Neural progenitor cell (in vitro differentiated cells): ENCODE results near the gene SLC6A3. TPM values are rescaled to one million over a fixed set of nuclear protein-coding genes. Genes with fewer than 3 reads are reported as not detected.

ENCODE experiments used
- DNase-seq: peaks from one replicate; pipeline ENCODE4 v3.0.0-alpha.2; 2016; ENCODE audit warnings: low spot score
- H2AFZ ChIP-seq: fragments of 200-600 bp; sonication (generic); replicated peaks from 2 replicates; pipeline ENCODE4 v1.6.1; 2016; ENCODE audit warnings: antibody characterized with exemption
- H3F3A ChIP-seq: fragments of 200-600 bp; sonication (generic); 2 replicates; pipeline ENCODE4 v1.6.1; 2016; ENCODE audit warnings: antibody characterized with exemption, low read depth
- H3K27ac ChIP-seq: fragments of 200-600 bp; sonication (generic); 2 replicates; pipeline ENCODE4 v1.5.1; 2016; ENCODE audit warnings: mild to moderate bottlenecking
- H3K27me3 ChIP-seq: fragments of 200-600 bp; sonication (generic); 2 replicates; pipeline ENCODE4 v1.6.1; 2016; ENCODE audit warnings: mild to moderate bottlenecking, moderate library complexity
- H3K36me3 ChIP-seq: fragments of 200-600 bp; sonication (generic); 2 replicates; pipeline ENCODE4 v1.5.1; 2016
- H3K4me1 ChIP-seq: fragments of 200-600 bp; sonication (generic); 2 replicates; pipeline ENCODE4 v1.6.1; 2016; ENCODE audit warnings: mixed run types
- H3K4me2 ChIP-seq: fragments of 200-600 bp; sonication (generic); 2 replicates; pipeline ENCODE4 v1.6.1; 2016
- H3K4me3 ChIP-seq: fragments of 200-600 bp; sonication (generic); 2 replicates; pipeline ENCODE4 v1.5.1; 2016
- H3K79me2 ChIP-seq: fragments of 200-600 bp; sonication (generic); 2 replicates; pipeline ENCODE4 v1.6.1; 2016; ENCODE audit warnings: low read depth
- H3K9ac ChIP-seq: fragments of 200-600 bp; sonication (generic); 2 replicates; pipeline ENCODE4 v1.6.1; 2016
- H3K9me3 ChIP-seq: fragments of 200-600 bp; sonication (generic); 2 replicates; pipeline ENCODE4 v1.5.1; 2016; ENCODE audit warnings: low read depth
- H4K20me1 ChIP-seq: fragments of 200-600 bp; sonication (generic); 2 replicates; pipeline ENCODE4 v1.6.1; 2016; ENCODE audit warnings: low read depth
- H3K27ac Mint-ChIP-seq: 3 replicates; pipeline ENCODE4 v1.8.0; 2021; ENCODE audit warnings: mixed read lengths
- H3K27me3 Mint-ChIP-seq: 2 replicates; pipeline ENCODE4 v1.8.0; 2022; ENCODE audit warnings: low read depth, mild to moderate bottlenecking, inconsistent platforms, moderate library complexity, mixed read lengths; ENCODE audit not compliant: insufficient read depth
- H3K36me3 Mint-ChIP-seq: 3 replicates; pipeline ENCODE4 v1.8.0; 2021; ENCODE audit warnings: mixed read lengths
- H3K4me1 Mint-ChIP-seq: 3 replicates; pipeline ENCODE4 v1.8.0; 2021; ENCODE audit warnings: mixed read lengths
- H3K4me3 Mint-ChIP-seq: 3 replicates; pipeline ENCODE4 v1.8.0; 2021; ENCODE audit warnings: mild to moderate bottlenecking, moderate library complexity, mixed read lengths
- H3K9me3 Mint-ChIP-seq: 3 replicates; pipeline ENCODE4 v1.8.0; 2020; ENCODE audit warnings: mixed read lengths
- CTCF ChIP-seq: fragments of 200-600 bp; sonication (generic); IDR thresholded peaks from 2 replicates; pipeline ENCODE4 v1.5.1; 2017; ENCODE audit warnings: antibody characterized with exemption, mild to moderate bottlenecking
- EZH2 ChIP-seq: fragments of 200-600 bp; sonication (generic); IDR thresholded peaks from 2 replicates; pipeline ENCODE4 v1.6.1; 2017; ENCODE audit warnings: antibody characterized with exemption, mild to moderate bottlenecking, moderate library complexity
- EZH2phosphoT487 ChIP-seq: fragments of 200-600 bp; sonication (generic); IDR thresholded peaks from 2 replicates; pipeline ENCODE4 v1.6.1; 2017; ENCODE audit warnings: antibody characterized with exemption
- total RNA-seq: library from RNA; depleted of rRNA; stranded (reverse); fragments of >200 nt; gene quantifications from 2 replicates; pipeline ENCODE4 v1.2.3, GENCODE V29; 2015; ENCODE audit warnings: low replicate concordance

SLC6A3 gene
- total RNA-seq, 1 donor from 2014 or later = 0.32 TPM

- TF ChIP-seq EZH2 (no peak), EZH2phosphoT487 (no peak), CTCF (no peak)
- H3K4me3 Mint-ChIP-seq = no peak overlapping the region
Measured at GRCh38 chr5:1421521-1422341, 23.5 kb downstream of the SLC6A3 start.

DNA sequence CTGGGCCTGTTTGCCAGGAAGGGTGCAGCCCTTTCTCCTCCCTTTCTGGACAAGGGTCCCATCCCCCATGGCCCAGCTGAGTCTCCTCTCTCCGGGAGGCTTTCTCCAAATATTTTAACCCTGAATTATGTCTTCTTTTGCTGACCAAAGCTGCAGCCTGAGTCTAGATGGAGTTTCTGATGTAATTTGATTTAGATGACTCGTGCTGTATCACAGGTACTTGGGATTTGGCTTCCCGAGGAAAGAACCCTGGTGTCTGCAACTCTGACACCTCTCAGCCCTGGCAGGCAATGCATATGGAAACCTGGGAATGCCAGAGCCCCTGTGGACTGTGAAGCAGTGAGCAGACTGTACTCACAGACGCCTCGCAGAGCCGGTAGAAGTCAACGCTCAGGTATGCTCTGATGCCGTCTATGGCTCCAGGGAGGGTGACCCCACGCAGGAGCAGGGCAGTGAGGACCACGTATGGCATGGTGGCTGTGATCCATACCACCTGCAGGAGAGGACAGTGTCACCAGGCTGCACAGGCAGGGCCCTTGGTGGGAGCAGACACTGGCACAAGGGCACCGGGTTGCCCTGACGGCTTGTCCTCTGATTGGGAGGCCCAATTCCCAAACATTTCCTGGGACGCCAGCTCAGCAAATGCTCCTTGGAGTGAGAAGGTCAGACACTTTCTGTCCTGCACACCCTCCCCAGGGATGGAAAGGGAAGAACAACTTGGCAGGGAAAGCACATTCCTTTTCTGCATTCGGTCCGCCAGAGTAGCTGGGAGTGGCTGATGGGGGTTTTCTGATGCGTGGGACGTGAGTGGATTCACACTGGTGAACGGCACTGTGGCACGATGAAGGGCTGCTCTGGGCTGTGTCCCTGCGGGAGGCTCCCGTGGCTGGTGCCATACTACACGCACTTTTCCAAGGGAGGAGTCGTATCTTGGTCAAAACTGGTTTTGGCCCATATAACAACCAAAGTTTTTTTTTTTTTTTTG is 24.7 kb downstream of the SLC6A3 start:
- Mint-ChIP-seq H3K4me3 (no peak overlapping the region), H3K9me3 (peaks cover 11% of the 10 kb centered on the region), H3K27me3 (peaks cover 15% of the 10 kb centered on the region), H3K27ac (no peak overlapping the region), H3K36me3 (no peaks in the 10 kb centered on the region), H3K4me1 (no peaks in the 10 kb centered on the region)
- Histone ChIP-seq H3K4me1 (no peaks in the 10 kb centered on the region), H3F3A (no peaks in the 10 kb centered on the region), H3K79me2 (no peaks in the 10 kb centered on the region), H2AFZ (no peak overlapping the region), H3K9me3 (no peaks in the 10 kb centered on the region), H3K36me3 (no peaks in the 10 kb centered on the region), H4K20me1 (no peaks in the 10 kb centered on the region), H3K27ac (no peak overlapping the region), H3K9ac (no peak overlapping the region), H3K27me3 (no peaks in the 10 kb centered on the region), H3K4me3 (no peak overlapping the region), H3K4me2 (no peak overlapping the region)
- no peak for DNase-seq
- no peak for TF ChIP-seq EZH2
- no peak for TF ChIP-seq EZH2phosphoT487
- no peak for TF ChIP-seq CTCF

More at GRCh38 chr5:1421521-1422341, 23.5 kb downstream of the SLC6A3 start:
- Histone ChIP-seq H3K4me3 (no peak overlapping the region), H3K79me2 (no peaks in the 10 kb centered on the region), H4K20me1 (no peaks in the 10 kb centered on the region), H3K4me1 (no peaks in the 10 kb centered on the region), H3K9ac (no peak overlapping the region), H3K27me3 (no peaks in the 10 kb centered on the region), H2AFZ (no peak overlapping the region), H3K36me3 (no peaks in the 10 kb centered on the region), H3K9me3 (no peaks in the 10 kb centered on the region), H3K4me2 (no peak overlapping the region), H3K27ac (no peak overlapping the region), H3F3A (no peaks in the 10 kb centered on the region)
- no peak for DNase-seq
- Mint-ChIP-seq H3K36me3 (no peaks in the 10 kb centered on the region), H3K9me3 (peaks cover 13% of the 10 kb centered on the region), H3K27me3 (peaks cover 10% of the 10 kb centered on the region), H3K4me1 (no peaks in the 10 kb centered on the region), H3K27ac (no peak overlapping the region)

- H3K9ac ChIP-seq = no peak overlapping the region
- no peak overlapping the region for H3K4me3 ChIP-seq
- Mint-ChIP-seq H3K9me3 (peaks cover 10% of the 10 kb centered on the region), H3K4me1 (no peaks in the 10 kb centered on the region), H3K36me3 (no peaks in the 10 kb centered on the region), H3K4me3 (no peak overlapping the region), H3K27ac (no peak overlapping the region), H3K27me3 (peaks cover 19% of the 10 kb centered on the region)
- no peaks in the 10 kb centered on the region for H3K9me3 ChIP-seq
- H3K27ac ChIP-seq = no peak overlapping the region
- no peaks in the 10 kb centered on the region for H3K4me1 ChIP-seq
- H4K20me1 ChIP-seq = no peaks in the 10 kb centered on the region
- H3K4me2 ChIP-seq = no peak overlapping the region
- TF ChIP-seq CTCF (no peak), EZH2phosphoT487 (no peak), EZH2 (no peak)
- no peaks in the 10 kb centered on the region for H3K36me3 ChIP-seq
- H3K27me3 ChIP-seq = no peaks in the 10 kb centered on the region
- DNase-seq = no peak
- H2AFZ ChIP-seq = no peak overlapping the region
- no peaks in the 10 kb centered on the region for H3F3A ChIP-seq
- H3K79me2 ChIP-seq = no peaks in the 10 kb centered on the region
Measured at GRCh38 chr5:1419476-1420210, 25.6 kb downstream of the SLC6A3 start.
